Forelimb muscle (tissue), 1 donor: ENCODE measurements around the gene TTC22. TPM values are rescaled to one million over a fixed set of nuclear protein-coding genes. Genes with fewer than 3 reads are reported as not detected.

ENCODE experiments used
- DNase-seq: peaks from one replicate; pipeline ENCODE4 v3.0.0-alpha.2; 2013; ENCODE audit warnings: low read depth
- polyA plus RNA-seq: library from polyadenylated mRNA; unstranded; fragments of 120-200 nt; gene quantifications from one replicate; pipeline ENCODE4 v1.2.1, GENCODE V29; 2013; ENCODE audit not compliant: insufficient read length

Gene TTC22
- polyA plus RNA-seq, 1 donor: 0.05 TPM

DNA sequence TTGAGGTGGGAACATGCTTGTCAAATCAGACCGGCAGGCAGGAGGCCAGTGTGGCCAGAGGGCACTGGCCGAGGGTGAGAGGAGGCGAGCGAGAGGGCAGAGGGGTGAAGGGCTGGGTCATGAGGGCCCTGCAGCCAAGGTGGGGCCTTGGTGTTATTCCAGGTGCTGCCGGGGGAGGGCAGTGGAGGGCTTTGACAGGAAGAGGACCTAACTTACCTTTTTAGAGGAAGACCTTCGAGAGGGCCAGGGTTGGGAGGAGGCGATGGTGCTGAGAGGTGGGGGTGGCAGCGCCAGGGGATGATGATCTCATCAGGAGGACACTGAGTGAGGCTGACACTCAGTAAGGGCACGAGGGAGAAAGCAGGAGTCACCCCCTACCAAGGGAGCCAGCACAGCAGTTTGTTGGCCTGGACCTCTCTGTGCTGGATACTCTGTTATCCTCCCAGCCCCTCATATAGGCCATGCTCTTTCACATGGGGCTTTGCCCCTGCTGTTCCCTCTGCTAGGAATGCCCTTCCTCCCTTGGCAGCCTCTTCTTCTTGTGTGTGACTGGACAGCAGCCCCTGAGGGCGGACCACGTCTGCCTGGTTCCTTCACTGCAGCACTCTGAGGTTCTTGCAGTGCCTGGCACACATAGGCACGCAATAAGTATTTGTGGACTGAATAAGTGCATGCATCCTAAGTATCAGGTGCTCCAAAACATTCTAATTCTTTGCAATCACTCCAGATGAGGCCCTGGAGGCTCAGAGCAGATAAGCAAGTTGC, 7.5 kb upstream of the TTC22 start:
- DNase-seq: no peak

DNA sequence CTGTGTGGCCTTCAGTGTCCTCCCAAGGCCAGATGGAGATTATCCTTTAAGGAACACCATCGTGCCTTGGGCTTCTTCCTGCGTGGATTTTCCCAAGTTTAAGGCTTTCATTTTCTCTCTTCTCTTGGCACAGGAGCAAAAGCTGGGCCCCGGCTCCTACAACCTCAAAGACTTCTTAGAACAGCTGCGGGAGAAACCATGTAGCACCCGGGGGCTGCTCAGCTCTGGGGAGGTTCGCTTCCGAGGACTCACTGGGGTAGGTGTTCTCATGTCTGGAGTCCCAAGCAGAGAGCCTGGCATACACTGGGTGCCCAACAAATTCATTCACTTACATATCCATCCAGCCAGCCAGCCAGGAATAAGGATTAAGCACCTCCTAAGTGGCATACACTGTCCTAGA, 6.6 kb upstream of the TTC22 start:
- DNase-seq: no peak

DNA sequence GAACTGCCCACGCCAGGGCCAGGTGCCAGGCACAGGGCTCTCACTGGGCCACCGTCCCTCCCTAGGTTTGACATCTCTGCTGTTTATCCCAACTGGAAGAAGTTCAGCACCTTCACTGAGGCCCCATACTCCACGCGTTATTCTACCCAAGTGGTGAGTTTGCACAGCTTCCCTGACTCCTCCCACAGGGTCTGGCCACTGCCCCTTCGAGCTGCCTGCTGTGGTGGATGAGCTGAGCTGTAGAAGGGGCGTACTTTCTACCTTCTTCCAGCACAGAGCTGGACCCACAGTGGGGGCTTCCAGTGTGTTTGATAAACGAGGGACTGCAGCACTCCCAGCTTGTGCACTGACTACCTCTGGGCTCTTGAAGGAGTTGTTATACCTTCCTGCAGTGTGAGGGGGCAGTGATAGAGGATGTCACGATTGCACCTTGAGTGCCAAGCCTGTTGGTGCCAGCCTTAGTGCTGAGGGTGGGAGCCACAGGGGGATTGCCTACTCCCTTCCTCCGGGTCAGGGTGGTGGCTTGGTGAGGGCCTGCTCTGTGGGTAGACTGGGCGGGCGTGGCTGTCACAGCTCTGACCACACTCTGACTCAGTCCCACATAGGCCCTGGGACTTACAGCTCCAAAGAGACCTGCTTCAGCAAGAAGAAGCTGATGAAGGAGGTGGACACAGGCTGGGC, 5.9 kb upstream of the TTC22 start:
- no peak for DNase-seq

DNA sequence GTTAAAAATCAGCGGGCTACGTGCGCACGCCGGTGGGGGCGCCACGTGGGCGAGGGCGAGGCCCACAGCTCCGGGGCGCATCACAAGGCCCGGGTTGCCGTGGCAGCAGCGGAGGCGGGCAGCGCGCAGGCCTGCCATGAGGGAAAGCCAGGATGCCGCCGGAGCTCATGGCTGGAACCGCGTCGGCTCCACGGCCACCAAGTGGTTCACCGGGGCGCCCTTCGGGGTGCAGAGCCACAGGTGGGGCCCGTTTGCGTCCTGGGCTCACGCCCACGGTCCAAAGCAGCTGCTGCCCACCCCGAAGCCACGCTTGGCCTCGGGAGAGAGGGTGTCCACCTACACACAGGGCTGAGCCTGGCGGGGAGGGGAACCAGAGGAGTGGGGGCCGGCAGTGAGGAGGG, 4.9 kb upstream of the TTC22 start:
- no peak for DNase-seq

DNA sequence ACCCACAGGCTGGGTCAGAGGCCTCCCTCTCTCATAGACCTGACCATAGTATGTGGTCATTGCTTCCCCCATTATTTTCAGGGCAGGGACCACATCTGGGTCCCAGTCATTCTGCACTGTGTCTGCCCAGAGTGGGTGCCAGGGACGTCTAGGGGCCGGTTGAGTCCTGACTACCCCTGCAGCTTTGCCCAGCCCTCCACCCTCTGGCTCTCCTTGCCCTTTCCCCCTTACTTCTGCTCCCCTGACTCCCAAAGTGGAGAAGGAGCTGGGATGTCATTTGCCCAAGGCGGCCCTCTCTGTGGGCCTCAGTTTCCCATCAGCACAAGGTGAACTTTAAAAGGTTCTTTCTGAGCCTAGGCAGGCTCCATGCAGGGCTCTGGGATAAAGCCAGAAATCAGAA, 4.3 kb upstream of the TTC22 start:
- no peak for DNase-seq

DNA sequence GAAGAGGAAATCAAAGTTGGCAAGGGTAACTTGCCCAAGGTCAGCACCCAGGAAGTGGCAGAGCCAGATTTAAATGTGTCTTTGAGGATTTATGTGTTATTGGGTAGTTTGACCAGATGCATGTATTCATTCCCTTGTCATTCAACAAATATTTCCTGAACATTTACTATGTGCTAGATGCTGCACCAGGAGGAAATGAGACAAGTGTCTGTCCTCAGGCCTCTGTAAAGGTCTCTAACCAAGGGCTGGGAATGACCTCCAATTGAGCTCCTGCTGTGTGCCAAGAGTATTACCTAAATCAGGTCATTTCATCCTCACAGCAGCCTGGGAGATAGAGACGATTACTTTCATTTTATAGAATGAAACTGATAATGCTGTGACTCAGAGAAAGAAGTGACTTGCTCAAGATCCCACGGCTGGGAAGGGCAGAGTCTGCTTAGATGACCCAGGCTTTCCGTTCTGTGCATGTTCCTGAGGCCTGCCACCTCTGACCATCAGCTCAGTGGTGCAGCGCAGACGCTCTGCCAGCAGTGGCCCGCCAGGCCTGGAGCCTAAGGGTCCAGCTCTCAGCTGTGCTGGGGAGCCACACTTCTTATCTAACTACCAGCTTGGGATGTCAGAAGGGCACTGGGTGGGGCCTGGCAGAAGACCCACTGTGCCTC, 3.5 kb upstream of the TTC22 start:
- no peak for DNase-seq

DNA sequence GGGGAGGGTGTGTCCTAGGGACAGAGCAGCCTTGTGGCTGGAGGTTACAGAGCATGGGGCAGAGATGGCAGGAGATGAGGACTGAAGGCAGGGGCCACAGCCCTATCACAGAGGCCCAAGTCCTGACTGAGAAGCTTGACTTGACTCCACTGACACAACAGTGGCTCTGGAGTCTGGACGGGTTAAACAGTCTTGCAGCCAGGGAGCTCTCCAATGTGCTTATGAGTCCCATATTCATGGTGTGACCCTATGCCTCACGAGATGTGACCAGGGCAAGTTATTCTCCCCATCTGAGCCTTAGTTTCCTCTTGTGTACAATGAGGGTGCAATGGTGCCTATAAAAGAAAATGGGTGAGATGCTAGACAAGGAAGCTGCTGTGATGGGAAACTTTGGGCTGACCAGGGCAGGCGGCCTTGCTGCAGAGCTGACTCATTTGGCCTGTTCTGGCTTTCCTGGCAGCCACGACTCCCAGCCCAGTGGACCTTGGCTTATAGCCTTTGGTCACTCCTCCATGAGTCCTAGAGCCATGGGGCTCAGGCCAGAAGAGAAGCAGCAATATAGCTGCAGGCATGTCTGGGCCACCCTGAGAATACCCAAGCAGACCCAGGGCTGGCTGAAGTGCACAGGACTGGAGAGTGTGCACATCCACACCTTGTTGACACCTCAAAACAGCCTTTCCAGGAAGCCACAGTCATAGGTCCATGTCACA, 2.8 kb upstream of the TTC22 start:
- DNase-seq: no peak

DNA sequence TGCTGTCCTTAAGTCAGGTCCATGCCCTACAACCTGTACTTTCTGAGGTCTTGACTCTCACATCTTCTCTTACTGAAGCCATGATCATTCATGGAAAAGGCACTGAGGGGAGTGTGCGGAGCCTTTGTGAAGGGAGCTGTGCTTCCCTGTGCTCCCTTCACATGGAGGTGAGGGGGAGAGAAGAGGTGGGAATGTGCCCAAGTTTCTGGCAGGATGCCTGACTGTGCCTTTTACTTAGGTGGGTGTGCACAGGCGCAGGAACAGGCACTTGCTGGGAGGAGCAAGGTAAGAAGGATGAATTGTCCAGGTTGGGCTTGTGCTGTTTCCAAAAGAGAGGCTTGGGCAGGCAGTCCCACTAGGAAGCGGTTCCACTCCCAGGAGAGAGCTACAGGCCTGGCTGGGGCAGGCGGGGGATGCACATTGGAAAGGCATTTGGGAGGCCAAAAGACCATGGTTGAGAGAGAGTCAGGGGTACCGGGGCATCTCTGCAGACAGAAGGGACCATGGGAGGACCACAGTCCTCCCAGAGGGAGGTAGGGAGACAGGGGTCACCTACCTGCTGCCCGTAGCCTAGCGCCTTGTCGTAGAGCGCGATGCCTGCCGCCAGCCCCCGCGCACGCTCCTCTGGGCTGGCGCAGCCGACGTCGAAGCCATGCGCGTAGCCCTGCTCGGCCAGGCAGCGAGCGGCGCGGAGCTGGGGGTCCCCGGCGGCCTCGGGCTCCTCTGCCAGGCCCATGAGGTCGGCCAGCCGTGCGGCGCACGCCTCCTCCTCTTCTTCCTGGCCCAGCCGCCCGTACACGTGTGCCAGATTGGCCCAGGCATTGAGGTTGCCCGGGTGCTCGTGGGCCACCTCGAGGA, 853 bp downstream of the TTC22 start:
- DNase-seq: no peak

DNA sequence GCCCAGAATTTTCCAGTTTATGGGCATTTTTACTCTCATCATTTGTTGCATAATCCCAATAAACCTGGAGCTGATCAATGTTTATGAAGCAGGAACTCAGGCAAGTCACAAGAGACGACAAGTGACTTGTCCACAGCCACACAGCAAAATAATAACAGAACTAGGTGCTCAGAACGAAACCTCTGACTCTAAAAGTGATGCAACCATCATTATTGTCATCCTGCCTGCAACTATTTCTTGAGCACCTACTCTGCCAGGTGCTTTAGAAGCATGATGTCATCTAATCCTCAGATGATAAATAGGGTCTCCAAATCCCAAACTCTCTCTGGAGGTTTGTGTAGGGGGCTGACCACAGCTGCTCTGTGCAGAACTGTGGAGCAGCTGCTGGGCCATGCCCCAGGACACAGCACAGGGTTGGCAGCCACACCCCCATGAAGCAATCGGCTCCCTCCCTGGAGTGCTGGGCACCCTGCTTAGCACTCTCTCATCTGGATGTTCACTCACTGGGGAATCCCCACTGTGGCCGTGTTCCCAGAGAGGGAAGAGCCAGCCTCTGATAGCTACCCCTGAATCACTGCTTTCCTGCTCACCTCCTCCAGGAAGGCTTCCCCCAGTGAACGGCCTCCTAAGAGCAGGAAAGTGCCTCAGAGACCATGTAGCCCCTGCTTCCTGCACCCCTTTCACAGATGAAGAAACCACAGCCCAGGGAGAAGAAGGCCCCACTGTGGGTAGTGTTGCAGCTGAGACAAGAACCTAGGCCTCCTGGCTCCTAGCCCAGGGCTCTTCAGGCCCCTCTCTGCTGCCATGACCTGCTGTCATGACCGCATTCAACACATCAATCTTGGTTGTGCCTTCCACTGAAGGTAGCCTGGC, 2.1 kb downstream of the TTC22 start:
- DNase-seq: no peak

DNA sequence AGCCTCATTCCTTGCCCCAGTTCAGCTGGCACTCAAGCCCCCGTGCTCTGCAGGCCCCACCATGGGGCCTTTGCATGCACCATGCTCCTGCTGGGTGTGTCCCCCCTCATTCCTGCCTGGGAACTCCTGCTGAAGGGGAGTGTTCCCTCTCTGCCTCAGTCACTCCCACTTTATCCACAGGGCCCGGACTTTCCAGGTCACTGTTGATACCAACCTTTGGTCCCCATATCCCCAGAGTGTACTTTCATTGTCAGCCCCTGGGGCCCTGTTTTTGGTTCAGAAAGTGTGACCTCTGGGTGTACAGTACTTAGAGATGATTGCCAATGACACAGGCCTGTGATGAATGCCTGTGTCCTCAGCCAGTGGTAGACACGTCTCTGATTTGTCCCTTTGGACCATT, 2.9 kb downstream of the TTC22 start:
- no peak for DNase-seq

DNA sequence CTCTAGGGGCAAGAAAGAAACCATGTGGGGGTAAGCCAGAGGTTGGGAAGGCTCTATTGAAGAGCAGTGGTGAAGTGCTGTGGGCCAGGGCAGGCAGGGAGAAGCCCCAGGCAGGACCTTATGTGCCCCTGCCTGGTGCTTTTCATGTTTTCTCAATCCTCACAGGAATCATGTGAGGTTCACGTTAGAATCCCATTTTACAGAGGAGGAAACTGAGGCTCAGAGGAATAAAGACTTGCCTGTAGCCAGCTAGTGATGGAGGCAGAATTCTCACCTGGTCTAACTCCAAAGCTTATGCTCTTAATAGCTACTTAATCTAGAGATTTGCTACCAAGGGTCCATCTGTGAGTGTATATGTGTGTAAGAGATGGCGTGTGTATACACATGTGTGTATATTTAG, 4.2 kb downstream of the TTC22 start:
- no peak for DNase-seq

DNA sequence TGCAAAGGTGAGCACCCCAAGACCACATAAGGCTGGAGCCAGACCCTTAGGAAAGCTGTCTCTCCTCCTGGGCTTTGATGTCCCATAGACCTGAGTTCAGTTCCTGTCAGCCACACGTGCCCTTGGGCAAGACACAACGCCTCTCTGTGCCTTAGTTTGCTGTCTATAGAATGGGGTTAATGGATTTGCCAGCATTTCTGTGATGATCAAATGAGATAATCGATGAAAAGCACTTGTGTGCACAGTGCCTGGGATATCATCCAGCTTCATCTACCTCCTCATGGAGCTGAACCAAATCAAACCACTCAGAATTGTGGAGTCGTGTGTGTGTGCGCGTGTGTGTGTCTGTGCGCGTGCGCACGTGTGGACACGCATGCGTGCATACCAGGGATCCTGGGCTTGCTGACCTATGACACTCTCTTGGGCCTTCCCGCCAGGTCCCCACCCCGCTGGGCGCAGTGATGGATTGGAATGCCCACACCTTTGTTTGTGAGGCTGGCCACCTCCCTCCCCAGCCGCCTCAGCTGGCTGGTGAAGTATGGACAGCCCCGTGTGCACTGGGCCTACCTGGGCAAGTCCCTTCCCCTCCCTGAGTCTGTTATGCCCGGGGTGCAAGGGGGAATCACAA, 5.2 kb downstream of the TTC22 start:
- no peak for DNase-seq

DNA sequence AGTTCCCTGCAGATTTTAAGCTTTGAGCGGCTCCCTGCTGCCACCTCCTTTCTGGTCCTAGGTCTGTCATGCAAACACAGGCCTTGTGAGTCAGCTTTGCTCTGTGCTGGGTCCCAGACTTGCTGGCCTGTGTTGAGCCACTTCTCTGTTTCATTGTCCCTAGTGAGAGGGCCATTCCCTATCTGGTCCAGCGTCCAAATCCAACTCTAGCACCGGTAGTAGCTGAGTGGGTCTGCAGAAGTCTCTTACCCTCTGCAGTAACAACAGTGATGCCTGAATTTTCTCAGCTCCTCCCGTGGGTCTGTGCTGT, 5.8 kb downstream of the TTC22 start:
- DNase-seq: no peak

DNA sequence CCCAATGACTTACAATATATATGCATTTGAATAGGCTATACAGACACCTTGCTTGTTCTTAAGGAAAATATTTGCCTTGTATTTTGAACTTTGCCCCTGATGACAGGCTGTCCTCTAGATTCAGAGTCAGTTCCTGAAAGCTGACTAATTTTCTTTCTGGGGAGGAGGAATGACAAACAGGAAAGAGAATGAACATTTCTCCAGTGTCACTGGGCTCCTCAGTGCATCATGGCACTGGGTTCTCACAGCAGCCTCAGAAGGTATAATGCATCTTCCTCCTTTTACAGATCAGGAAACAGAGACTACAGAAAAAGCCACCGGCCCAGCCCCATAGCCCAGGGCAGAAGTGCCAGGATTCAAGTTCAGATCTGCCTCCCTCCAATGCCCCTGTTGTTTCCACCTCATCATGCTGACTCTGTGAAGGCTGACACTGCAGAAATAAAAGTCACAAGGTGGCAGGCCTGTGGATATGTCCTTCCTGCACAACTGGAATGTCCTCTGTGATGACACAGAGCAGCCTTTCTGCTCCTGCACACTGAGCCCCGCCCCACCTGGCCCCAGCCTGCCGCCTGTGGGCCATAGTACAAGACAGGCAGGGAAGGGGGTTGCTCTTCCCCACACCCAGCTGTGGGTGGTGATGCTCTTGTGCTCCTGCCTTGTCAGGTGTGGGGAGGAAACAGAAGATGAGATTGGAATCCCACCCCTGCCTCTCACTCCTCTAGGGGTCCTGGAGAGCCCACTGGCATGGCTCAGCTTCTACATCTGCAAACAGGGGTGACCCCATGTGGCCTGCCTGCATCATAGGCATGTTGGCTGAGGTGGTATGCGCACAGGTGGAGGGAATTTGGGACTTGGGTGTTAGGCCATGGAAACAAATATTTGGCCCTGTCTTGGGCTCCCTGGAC, 6.4 kb downstream of the TTC22 start:
- DNase-seq: no peak

DNA sequence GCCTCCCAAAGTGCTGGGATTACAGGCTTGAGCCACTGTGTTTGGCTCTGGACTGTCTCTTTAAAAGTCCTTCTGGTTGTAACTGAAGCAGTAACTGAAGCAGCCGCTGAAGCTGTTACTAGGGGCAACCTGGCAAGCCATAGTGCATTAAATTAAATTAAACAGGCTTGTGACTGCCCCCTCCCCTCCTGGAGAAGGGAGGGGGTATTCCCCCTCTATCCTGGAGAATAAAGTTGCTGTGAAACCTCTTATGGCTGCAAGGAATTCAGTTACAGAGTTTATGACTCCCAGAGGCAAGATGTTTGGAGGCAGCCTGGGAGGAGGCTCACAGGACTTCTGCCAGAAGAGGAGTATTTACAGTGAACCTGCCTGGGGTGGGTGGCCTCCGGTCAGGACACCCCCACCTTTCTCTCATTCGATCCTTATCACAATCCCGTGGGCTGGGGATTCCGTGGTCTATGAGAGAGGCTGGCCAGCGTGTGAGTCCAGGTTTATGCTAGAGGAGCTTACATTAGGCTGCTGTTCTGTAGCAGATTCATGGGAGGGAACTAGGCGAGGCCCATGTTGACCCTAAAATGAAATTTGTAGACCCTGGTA, 8.3 kb downstream of the TTC22 start:
- peak; percentile 38 for DNase-seq

DNA sequence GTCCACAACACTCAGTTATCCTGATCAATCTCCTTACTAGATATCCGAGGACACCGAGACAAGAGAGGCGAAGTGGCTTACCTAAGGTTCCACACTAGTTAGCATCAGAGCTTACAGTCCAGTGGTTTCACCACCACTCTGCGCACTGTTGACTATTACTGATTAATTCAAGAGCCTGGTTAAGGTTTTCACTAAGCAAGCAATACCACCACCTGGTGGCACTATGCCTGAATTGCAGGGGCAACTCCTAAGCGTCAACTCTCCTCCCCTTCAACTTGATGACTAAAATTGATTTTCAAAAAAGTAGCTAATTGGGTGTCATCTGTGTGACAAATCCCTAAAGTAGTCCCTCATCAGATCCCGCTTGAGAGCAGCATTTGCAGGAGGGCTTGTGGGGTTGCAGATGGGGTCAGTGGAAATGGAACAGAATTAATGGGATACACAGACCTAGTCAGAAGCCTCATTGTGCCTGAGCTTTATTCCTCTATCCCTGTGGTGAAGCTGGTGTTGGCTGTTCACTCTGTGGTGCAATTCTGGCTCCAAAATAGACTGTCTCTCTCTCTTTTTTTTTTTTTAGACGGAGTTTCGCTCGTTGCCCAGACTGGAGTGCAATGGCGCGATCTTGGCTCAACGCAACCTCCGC, 9.1 kb downstream of the TTC22 start:
- no peak for DNase-seq

DNA sequence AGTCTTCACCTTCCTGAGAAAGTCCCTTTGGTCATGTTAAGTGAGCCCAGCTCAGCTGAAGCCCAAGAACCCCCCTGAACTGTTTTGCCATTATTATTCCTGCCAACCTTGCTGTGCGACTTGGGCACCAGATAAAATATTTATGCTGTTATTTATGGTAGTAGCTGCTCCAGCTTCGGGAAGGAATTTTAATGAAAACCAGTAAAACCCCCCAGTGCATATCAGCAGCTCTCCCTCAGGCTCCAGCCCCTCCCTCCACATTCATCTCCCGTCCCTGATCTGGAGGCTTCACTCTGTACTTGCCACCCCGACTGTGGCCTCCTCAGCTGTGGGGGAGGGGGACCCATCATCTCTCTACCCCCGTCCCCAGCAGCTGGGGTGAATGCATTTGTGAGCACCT, 12.7 kb downstream of the TTC22 start:
- no peak for DNase-seq

DNA sequence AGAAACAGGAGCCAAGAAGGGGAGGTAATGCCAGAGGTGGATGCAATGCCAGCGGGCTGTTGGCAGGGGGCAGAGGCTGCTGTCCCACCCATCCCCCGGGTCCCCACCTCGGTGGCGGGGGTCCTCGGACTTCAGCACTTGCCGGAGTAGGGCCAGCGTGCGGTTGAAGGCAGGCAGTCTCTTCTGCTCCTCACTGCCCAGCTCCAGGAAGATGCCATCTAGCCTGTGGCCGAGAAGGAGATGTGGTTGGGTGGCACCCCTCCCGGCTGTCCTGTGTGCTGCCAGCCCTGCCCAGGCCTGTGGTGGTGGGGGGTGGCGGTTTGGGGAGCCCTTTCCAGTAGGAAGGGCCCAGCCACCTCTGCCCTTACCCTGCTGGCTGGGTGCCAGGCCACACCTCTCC, 13.5 kb downstream of the TTC22 start:
- DNase-seq: no peak
